HEK293T (cell line): ENCODE results near the gene NPIPA8.
"Not testable (repeated sequence)": the region's sequence is repeated elsewhere in the genome, so short reads cannot be mapped to it uniquely, and the experiment has no call there.

Source experiments
- ARNT ChIP-seq: fragments of 450-650 bp; IDR thresholded peaks from 2 replicates; pipeline ENCODE4 v1.6.1; 2017; ENCODE audit warnings: mild to moderate bottlenecking
- BHLHE40 ChIP-seq: fragments of 450-650 bp; IDR thresholded peaks from 2 replicates; pipeline ENCODE4 v1.6.1; 2016; ENCODE audit warnings: mild to moderate bottlenecking, moderate library complexity, borderline replicate concordance
- HDGF ChIP-seq: fragments of 450-650 bp; IDR thresholded peaks from 2 replicates; pipeline ENCODE4 v1.6.1; 2017; ENCODE audit warnings: antibody characterized with exemption, borderline replicate concordance
- SUZ12 ChIP-seq: fragments of 450-650 bp; IDR thresholded peaks from 2 replicates; pipeline ENCODE4 v1.6.1; 2016; ENCODE audit warnings: mild to moderate bottlenecking
- TARDBP ChIP-seq: fragments of 450-650 bp; IDR thresholded peaks from 2 replicates; pipeline ENCODE4 v1.6.1; 2016
- ZNF384 ChIP-seq: fragments of 450-650 bp; IDR thresholded peaks from 2 replicates; pipeline ENCODE4 v1.6.1; 2016

DNA sequence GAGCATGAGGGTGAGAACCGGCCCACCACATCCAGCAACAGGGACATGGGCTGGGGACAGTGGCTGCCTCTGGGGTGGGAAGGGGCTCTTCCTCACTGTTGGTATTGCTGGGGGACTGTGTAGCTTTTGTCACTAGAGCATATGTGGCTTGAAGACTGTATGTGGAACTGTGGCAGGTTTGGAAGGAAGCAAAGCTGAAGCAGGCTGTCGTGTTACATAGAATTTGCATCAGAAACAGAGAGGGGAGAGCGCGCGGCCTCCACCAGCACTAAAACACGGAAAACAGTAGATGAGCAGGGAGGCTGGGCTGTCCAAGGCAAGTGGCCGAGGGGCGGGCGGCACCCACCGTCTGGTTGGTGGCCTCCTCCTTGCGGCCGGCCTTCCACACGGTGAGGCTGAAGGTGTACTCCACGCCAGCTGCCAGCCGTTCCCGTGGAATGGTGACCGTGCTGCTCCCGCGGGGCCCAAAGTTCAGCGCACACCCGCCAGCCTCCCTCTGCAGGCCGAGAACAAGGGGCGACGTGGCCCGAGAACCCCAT, 47.6 kb upstream of the NPIPA8 start:
- TF ChIP-seq BHLHE40, ZNF384, TARDBP, ARNT, HDGF, SUZ12: not testable (repeated sequence)
